GM18526 (cell line): ENCODE results near the gene SRI.

Source experiments
- POLR2A ChIP-seq: IDR thresholded peaks from 3 replicates; pipeline ENCODE4 v1.6.1; 2011; ENCODE audit not compliant: insufficient read length; ENCODE audit errors: extremely low read depth

The SRI gene

DNA sequence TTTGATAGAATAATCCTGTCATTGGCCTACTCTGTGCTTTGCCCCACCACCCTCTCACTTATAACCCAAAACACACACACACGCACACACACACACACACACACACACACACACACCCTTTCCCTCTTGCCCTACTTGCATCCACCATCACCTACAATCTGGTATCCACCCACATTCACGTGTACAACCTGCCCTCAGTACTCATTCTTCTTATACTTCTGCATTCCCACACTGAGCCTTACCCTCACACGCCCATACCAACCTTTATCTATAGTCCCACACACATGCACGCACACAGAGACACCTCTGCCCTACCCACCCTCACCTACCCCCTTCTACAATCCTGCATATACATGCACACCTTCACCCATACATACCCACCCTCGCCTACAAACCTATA lies 10.8 kb upstream of the SRI start:
- no peak for TF ChIP-seq POLR2A

DNA sequence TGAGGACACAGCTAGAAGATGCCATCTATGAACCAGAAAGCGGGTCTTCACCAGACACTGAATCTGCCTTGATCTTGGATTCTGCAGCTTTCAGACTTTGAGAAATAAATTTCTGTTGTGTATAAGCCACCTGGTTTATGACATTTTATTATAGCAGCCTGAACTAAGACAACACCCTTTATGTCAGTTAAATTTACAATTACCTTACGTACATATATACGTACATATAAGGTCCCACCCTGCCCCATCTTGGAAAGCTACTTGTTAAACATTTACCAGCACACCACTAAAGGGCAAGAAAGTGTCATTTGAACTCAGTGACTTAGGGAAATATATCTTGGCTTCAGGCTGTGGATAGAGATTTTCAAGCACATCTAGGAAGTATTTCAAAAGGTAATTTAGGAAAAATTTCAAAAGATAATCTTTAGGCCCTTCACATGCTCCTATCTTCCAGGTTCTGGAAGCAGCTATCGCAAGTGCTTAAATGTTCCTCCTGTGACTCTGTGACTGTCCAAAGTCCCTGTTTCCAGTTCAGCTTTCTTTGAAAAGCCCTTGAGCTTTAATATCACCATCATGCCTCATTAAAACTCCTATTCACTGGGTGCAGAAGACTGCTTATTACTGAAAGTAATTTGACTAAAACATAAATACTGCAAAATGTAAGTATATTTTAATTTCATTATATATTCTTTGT lies 9.6 kb upstream of the SRI start:
- no peak for TF ChIP-seq POLR2A

DNA sequence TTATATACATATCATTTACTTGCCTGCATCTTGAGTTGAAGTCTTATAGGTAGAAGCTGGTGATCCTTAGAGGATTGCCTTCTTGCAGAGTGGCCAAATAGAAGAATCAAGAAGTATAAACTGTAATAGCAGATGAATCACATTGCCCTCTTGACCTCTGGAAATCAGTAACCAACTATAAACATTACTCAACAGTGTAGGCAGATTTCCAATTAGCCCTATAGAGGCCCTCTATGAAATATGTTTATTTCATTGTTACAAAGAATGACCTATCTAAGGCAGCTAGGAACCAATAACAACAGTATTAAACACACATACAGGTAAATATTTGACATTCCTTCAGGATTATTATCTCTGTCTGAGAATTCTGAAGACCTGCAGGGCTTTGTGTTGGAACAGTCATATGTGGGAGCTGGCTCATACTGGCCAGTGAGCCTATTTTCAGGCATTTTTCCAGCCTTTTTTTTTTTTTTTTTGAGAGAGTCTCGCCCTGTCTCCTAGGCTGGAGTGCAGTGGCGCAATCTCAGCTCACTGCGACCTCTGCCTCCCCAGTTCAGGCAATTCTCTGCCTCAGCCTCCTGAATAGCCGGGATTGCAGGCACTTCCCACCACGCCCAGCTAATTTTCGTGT lies 7.2 kb upstream of the SRI start:
- no peak for TF ChIP-seq POLR2A

DNA sequence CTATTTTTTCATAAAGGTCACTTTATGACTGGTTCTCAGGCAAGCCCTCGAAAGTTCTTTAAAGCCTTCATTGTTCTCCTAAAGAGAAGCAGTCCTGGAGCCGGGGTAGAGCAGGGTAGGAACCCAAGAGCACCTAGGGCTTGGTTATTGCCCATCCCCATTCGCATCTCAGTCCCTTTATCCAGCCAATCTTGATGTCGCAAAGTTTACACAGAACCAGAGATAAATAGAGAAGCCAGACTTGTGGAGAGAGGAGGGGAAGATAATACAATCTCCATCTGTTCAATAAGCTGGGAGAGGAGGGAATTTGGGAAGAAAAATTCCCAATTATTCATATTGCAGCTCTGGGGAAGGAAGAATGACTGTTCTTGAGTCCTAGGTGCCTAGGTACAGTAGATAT lies 6.4 kb upstream of the SRI start:
- no peak for TF ChIP-seq POLR2A

DNA sequence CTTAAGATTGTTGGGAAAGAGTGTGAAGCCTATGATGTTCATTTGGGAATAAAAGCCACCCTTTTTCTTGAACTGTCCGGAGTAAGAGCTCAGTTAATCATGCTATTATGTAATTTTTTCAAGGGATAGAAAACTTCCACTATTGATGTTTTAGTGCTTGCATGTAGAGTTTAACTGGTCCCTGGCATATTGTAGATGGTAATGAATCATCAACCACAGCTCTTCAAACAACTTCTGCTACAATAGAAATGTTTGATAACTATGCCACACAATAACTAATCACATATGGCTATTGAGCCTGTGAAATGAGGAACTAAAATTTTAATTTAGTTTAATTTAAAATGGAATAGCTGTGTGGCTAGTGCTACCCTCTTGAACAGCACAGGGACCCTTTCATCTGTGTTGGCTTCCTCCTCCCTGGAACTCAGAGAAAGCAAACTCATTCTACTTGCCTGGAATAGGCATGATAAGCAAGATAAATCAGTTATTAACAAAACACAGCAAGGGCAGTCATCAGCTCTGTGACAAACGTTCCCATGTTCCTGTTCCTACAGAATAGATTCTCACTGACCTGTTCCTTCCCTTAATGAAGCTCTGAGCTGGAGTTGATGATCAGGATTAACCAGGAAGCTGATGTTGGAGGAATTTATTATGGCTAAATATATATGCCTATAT lies 4.9 kb upstream of the SRI start:
- TF ChIP-seq POLR2A, result no peak

DNA sequence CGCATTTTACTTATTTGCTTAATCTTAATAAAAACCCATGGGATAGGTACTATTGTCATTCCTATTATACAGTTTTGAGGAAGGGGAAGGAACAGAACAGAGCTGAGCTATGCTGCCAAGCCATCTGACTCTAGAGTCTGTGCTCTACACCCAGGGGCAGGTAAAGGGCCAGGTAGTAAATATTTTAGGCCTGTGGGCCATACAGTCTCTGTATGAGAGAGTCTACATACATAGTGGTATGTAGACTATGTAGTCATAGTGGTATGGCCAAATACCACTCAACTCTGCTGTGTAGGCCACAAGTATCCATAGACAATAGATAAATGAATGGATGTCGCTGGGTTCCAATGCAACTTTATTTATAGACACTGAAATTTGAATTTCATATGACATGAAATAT lies 3.4 kb upstream of the SRI start:
- TF ChIP-seq POLR2A, result no peak

DNA sequence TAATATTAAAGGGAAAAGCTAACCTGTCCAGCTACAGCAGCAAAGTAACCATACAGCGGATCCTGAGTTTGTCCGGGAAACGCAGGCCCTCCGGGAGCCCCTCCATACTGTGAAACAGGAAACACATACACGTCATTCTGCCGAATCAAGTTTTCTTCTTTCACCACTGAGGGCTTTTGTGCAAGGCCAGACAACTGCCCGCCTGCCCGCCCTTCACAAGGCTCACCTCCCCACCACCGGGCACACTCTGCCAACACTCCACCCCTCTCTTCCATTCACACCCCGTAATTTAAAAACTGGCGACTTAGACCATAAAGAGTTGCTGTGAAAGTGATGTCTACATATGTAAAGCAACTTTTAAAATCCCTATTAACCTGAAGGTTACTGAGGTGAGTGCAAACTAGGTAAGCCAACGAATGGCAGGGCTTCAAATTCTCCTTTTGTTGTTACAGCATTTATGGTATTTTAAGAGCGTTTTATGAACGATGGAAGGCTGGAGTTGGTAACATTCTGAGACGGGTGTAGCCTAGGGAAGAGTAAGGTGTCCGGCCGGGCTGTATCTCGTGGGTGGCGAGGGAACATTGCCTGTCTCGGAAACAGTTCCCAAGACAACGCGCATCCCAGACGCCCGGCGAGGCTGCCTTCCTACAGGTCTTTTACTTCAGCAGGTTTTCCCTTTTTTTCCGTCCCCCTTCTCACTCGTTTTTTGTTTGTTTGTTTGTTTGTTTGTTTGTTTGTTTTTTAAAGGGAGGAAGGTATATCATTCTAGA lies 817 bp downstream of the SRI start:
- peak; percentile 40 for TF ChIP-seq POLR2A

DNA sequence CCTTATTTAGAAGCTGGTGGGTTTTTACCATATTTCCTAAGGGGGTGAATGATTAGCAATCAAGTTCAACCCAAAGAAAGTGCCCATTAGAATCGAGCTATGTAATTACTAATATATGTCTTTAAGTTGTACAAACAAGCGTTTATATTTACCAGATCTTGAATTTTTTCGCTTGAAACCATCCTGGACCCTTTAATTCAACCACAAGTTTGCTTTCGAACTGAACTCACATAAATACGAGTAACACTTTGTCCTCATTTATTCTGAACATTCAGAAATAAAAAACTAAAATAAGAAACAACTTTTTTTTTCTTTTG lies 1.5 kb downstream of the SRI start:
- no peak for TF ChIP-seq POLR2A

DNA sequence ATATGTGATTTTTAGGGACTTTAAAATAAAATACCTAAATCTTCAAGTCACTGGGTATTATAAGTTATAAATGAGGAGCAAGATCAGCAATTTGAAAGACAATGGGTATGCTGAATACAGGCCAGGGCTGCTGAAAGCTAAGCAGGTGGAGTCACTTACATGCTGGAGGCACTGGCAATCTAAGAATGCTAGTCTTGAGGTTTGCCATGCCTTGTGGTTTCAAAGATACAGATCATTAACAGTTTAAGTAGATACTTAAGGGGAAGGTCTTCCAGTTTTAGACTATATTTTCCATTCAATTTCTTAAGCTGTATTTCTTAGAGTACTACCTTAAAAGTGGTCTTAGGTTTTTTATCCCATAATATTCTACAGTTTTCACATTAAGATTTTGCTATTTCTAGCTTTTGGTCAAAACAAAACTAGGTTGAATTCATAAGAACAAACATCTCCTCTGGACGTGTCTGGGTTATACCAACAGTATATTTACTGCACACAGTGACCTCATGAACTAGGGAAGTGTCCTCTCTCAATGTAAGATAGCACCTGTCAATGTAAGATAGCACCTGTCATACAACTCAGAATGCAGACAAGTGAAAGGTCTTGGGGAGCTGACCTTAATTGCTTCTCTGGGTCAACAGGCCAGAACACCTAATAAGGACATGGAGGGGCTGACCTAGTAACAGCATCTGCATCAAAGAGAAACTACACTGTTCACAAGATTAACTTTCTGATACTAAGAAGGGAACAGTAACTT lies 2.0 kb downstream of the SRI start:
- no peak for TF ChIP-seq POLR2A

DNA sequence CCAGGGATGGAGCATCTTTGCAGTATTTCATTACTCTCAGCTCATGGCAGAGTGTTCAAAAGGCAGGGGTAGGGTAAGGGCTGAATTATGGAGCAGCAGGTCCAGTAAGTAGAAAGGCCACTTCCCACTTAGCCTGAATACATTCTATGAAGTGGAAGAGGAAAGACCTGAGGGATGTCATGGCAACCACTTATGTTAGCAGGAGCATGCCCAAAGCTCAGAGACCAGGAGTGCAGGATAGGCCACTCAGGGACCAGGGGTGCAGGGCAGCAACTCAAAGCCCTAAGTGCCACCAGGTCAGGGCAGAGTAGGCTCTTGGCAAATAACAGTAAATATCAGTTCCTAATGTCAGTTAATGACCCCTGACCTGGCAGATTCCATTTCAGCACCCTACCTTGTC lies 3.6 kb downstream of the SRI start:
- no peak for TF ChIP-seq POLR2A

DNA sequence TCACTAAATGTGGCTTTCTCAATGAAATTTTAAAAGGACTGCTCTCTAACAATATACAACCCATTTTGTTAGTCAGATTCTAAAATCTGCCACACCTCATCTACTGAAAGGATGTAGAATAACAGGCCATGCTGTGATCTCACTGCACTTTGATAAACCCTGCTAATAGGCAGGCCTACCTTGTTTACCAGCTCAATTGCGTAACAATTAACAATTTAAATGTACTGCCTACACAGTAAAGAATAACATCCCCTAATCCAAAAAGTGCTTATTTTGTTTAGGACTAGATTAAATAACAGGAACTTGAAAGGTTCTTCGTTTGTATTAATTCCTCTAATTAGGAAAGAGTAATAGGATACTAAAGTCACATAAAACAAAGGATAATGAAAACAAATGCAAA lies 4.5 kb downstream of the SRI start:
- no peak for TF ChIP-seq POLR2A

DNA sequence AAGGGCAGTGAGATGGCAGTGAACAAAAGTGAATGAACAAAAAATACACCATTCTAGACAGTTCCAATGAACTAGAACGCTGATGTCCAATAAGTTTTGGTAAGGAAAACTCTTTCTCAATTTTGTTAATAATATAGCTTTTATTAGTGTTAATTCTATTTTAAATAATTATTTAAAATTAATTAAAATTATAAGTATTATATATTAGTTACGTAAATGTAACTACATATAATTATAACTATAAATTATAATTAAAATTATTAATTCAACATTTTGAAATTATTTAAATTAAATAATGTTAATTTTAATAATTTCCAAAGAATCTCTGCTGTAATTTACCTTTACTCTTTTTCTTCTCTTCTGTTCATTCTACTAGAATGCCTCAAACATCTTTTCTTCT lies 5.4 kb downstream of the SRI start:
- no peak for TF ChIP-seq POLR2A

DNA sequence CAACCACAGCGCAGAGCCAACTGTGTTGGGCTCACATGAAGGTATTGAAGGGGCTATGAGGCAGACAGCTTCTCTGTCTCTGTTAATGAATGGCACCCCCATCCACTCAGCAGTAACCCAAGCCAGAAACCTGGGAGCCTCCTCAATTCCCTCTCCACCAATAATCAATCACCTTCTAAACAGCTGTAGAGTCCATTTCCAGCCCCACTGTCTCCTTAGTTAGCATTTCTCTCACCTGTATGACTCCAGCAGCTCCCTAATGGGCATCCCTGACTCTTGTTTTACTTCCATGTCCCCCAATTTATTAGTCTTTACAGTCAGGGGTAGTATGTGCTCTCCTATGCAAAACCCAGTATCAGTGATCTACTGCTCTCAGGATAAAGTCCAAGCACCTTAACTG lies 6.9 kb downstream of the SRI start:
- TF ChIP-seq POLR2A, result no peak

DNA sequence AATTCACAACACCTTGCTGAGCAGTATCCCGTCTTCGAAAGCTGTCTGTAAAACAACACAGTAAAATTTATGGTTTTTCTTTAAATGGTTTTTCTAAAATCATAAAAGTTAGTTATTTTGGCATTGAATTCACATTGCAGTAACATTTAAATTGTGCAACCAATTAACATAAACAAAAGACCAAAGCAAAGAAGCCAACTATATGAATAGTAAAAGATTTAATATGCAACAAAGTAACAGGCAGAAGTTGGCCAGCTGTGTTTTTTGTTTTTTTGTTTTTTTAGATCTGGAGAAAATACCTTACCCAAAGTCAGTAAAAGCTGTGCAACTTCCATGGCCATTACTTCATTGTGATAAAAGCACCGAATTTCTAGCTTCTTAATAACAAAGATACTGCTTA lies 11.3 kb downstream of the SRI start:
- no peak for TF ChIP-seq POLR2A

DNA sequence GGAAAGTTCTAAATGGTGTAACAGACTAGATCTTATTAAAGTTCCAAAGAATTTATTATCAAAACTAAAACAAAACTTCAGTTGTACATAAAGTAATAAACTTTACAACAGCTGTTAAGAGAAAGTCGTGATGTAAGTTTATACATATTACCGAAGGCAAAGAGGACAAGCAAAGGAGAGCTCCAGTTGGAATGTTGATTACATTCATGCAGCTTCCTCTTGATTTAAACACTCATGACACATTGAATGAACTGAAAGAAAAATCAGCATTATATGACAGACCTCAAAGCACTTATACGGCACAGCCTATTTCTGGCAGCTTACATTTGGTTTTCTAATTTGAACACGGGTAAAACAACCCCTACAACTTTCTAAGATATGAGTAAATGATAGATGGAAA lies 13.6 kb downstream of the SRI start:
- no peak for TF ChIP-seq POLR2A
